HuH-7 (cell line): Measurements from ENCODE around the gene SETBP1.

Experiments
- DNase-seq: peaks from one replicate; pipeline ENCODE4 v3.0.0; 2011; ENCODE audit warnings: low spot score

SETBP1 gene

GRCh38 chr18:44841752-44842587 lies 161.3 kb downstream of the SETBP1 start:
- no peak for DNase-seq

GRCh38 chr18:44842588-44843412 lies 162.1 kb downstream of the SETBP1 start:
- DNase-seq: no peak

GRCh38 chr18:44844486-44844885 lies 163.8 kb downstream of the SETBP1 start:
- no peak for DNase-seq

GRCh38 chr18:44846450-44846849 lies 165.8 kb downstream of the SETBP1 start:
- no peak for DNase-seq

- no peak for DNase-seq
Observed at GRCh38 chr18:44848644-44849335, 168.1 kb downstream of the SETBP1 start.

- no peak for DNase-seq
Observed at GRCh38 chr18:44849361-44849760, 168.7 kb downstream of the SETBP1 start.

- DNase-seq: no peak
Observed at GRCh38 chr18:44850001-44850400, 169.3 kb downstream of the SETBP1 start.

GRCh38 chr18:44851856-44852621 lies 171.4 kb downstream of the SETBP1 start:
- DNase-seq: no peak

- peak; percentile 7 for DNase-seq
Observed at GRCh38 chr18:44852818-44853217, 172.1 kb downstream of the SETBP1 start.

GRCh38 chr18:44853430-44853829 lies 172.7 kb downstream of the SETBP1 start:
- no peak for DNase-seq

- DNase-seq: no peak
Observed at GRCh38 chr18:44855681-44856080, 175.0 kb downstream of the SETBP1 start.

GRCh38 chr18:44856157-44856556 lies 175.5 kb downstream of the SETBP1 start:
- DNase-seq: no peak

GRCh38 chr18:44857081-44857480 lies 176.4 kb downstream of the SETBP1 start:
- DNase-seq: no peak

- DNase-seq: no peak
Observed at GRCh38 chr18:44857744-44858491, 177.2 kb downstream of the SETBP1 start.

- no peak for DNase-seq
Observed at GRCh38 chr18:44859263-44859662, 178.6 kb downstream of the SETBP1 start.

GRCh38 chr18:44859751-44860439 lies 179.2 kb downstream of the SETBP1 start:
- DNase-seq: no peak

- DNase-seq: no peak
Observed at GRCh38 chr18:44862112-44862511, 181.4 kb downstream of the SETBP1 start.

- DNase-seq: no peak
Observed at GRCh38 chr18:44866103-44866502, 185.4 kb downstream of the SETBP1 start.

- no peak for DNase-seq
Observed at GRCh38 chr18:44869533-44869932, 188.8 kb downstream of the SETBP1 start.
